Measurements from ENCODE around the gene CSTF1.

GRCh38 chr20:56431471-56431870 lies 39.0 kb downstream of the CSTF1 start:
- TF ChIP-seq EZH2 (IDR thresholded peaks at IDR 0.05): no peak
- no peak for TF ChIP-seq CTCF (IDR thresholded peaks at IDR 0.05 in 2 of 3, conservative IDR thresholded peaks at IDR 0.05 in 1 of 3; ENCODE audit: borderline replicate concordance in 1 of 3, insufficient read depth in 1 of 3, low read depth in 2 of 3, low read length in 2 of 3)
- no peak for TF ChIP-seq ZFX (IDR thresholded peaks at IDR 0.05)
- no peak for TF ChIP-seq TCF7L2 (IDR thresholded peaks at IDR 0.05; ENCODE audit: borderline replicate concordance, extremely low read depth, insufficient read depth, insufficient read length)
- no peak for TF ChIP-seq REST (IDR thresholded peaks at IDR 0.05; ENCODE audit: low read depth)
- TF ChIP-seq CEBPB (IDR thresholded peaks at IDR 0.05; ENCODE audit: low read depth): no peak
- no peak for TF ChIP-seq RAD21 (IDR thresholded peaks at IDR 0.05; ENCODE audit: low read depth)
- no peak for TF ChIP-seq YY1 (IDR thresholded peaks at IDR 0.05; ENCODE audit: extremely low read depth, insufficient replicate concordance, low read depth, low read length)
- no peak for TF ChIP-seq POLR2A (IDR thresholded peaks at IDR 0.05; ENCODE audit: borderline replicate concordance, extremely low read depth, insufficient read depth, insufficient read length)
